ENCODE results near the gene CRYL1.

CRYL1 gene

DNA sequence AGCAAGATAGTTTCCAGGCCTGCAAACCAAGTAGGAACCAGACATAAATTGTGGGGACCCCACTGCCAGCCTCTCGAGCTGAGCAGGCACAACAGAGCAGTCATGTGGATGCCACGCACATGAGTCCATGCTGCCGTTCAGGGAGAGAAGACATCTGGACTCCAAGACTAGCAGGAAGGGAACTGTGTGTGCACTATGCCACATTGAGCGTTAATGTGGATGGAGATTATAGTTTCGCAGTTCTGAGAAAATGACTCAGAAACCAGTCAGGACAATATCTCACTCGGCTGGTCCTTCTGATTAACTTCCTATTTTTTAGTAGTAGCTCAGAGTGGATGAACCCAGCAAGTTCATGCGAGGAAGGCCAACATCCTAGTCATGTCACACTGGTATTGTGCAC is 124.9 kb downstream of the CRYL1 start:
- H3K9me3 ChIP-seq (ENCODE audit: control insufficient read depth, insufficient read depth, low read length) = no peaks in the 10 kb centered on the region
- no peaks in the 10 kb centered on the region for H4K20me1 ChIP-seq (ENCODE audit: control insufficient read depth, insufficient read depth, low read depth, low read length)
- H3K4me2 ChIP-seq (ENCODE audit: low read length) = no peak overlapping the region
- H3K27me3 ChIP-seq (ENCODE audit: control insufficient read depth, low read length) = no peaks in the 10 kb centered on the region
- no peaks in the 10 kb centered on the region for H3K79me2 ChIP-seq (ENCODE audit: control insufficient read depth, low read length)
- H3K9me2 ChIP-seq (replicated peaks; ENCODE audit: control insufficient read depth, low read length) = no peaks in the 10 kb centered on the region
- H3K36me3 ChIP-seq (ENCODE audit: control insufficient read depth, low read length) = no peaks in the 10 kb centered on the region
- TF ChIP-seq, protein P1, sequence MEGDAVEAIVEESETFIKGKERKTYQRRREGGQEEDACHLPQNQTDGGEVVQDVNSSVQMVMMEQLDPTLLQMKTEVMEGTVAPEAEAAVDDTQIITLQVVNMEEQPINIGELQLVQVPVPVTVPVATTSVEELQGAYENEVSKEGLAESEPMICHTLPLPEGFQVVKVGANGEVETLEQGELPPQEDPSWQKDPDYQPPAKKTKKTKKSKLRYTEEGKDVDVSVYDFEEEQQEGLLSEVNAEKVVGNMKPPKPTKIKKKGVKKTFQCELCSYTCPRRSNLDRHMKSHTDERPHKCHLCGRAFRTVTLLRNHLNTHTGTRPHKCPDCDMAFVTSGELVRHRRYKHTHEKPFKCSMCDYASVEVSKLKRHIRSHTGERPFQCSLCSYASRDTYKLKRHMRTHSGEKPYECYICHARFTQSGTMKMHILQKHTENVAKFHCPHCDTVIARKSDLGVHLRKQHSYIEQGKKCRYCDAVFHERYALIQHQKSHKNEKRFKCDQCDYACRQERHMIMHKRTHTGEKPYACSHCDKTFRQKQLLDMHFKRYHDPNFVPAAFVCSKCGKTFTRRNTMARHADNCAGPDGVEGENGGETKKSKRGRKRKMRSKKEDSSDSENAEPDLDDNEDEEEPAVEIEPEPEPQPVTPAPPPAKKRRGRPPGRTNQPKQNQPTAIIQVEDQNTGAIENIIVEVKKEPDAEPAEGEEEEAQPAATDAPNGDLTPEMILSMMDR (IDR thresholded peaks at IDR 0.05; ENCODE audit: low read depth, low read length, poor library complexity, severe bottlenecking) = no peak
- no peak for TF ChIP-seq EZH2phosphoT487 (IDR thresholded peaks at IDR 0.05; ENCODE audit: borderline replicate concordance, low read length)
- H3K4me3 ChIP-seq (ENCODE audit: low read length) = no peak overlapping the region
- no peaks in the 10 kb centered on the region for H3F3A ChIP-seq (ENCODE audit: control insufficient read depth, insufficient read depth)
- no peak overlapping the region for H3K27ac ChIP-seq (ENCODE audit: low read depth, low read length)
- H3K4me1 ChIP-seq (ENCODE audit: control insufficient read depth, low read length) = no peaks in the 10 kb centered on the region

DNA sequence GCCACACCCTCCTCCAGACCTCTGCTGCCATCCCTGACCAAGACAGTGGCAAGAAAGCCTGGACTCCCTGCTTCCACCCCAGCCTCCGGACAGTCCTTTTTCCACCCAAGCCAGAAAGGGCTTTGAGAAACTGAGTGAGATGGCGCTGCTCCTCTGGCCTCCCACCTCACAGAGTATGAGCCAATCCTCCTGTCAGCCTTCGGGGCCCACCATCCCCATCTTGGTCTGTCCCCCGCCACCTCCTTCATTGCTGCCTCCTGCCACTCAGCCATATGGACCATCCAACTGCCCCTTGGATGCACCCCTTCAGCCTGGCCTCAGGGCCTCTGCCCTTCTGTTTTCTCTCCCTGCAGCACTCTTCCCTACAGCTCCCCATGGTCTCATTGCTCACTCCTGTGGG is 125.7 kb downstream of the CRYL1 start:
- no peak overlapping the region for H3K27ac ChIP-seq (ENCODE audit: low read depth, low read length)
- no peak for TF ChIP-seq EZH2phosphoT487 (IDR thresholded peaks at IDR 0.05; ENCODE audit: borderline replicate concordance, low read length)
- TF ChIP-seq, protein P1 (IDR thresholded peaks at IDR 0.05; ENCODE audit: low read depth, low read length, poor library complexity, severe bottlenecking) = no peak

DNA sequence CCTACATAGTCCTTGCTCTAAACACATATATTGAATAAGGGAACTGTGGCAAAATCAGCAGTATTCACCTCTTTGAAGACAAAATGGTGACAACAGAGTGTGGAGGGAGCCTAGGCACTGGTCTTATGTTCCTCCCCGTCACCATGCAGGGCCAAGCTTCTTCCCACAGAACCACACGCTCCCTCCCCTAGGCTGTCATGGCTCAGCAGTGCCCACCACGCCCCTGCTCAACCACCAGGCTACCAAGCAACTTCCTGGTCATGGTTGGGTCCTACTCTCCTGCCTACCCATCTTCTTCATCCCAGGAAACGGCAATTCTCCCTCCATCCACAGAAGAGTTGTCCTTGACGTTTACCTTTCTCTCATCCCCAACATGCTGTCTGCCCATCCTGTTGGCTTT is 126.1 kb downstream of the CRYL1 start:
- Histone ChIP-seq H3F3A (ENCODE audit: control insufficient read depth, insufficient read depth) (no peaks in the 10 kb centered on the region), H3K27ac (ENCODE audit: low read depth, low read length) (no peak overlapping the region), H3K4me1 (ENCODE audit: control insufficient read depth, low read length) (no peaks in the 10 kb centered on the region), H4K20me1 (ENCODE audit: control insufficient read depth, insufficient read depth, low read depth, low read length) (no peaks in the 10 kb centered on the region), H3K9me3 (ENCODE audit: control insufficient read depth, insufficient read depth, low read length) (peaks cover 4% of the 10 kb centered on the region; the same call in 1 of the 2 replicates), H3K9me2 (replicated peaks; ENCODE audit: control insufficient read depth, low read length) (no peaks in the 10 kb centered on the region), H3K4me3 (ENCODE audit: low read length) (no peak overlapping the region), H3K4me2 (ENCODE audit: low read length) (no peak overlapping the region), H3K27me3 (ENCODE audit: control insufficient read depth, low read length) (no peaks in the 10 kb centered on the region), H3K36me3 (ENCODE audit: control insufficient read depth, low read length) (no peaks in the 10 kb centered on the region), H3K79me2 (ENCODE audit: control insufficient read depth, low read length) (no peaks in the 10 kb centered on the region)
- TF ChIP-seq EZH2phosphoT487 (IDR thresholded peaks at IDR 0.05; ENCODE audit: borderline replicate concordance, low read length) = no peak
- TF ChIP-seq, protein P1 (IDR thresholded peaks at IDR 0.05; ENCODE audit: low read depth, low read length, poor library complexity, severe bottlenecking) = no peak

More for the DNA sequence above, 125.7 kb downstream of the CRYL1 start:
- no peaks in the 10 kb centered on the region for H3K79me2 ChIP-seq (ENCODE audit: control insufficient read depth, low read length)
- no peaks in the 10 kb centered on the region for H3K4me1 ChIP-seq (ENCODE audit: control insufficient read depth, low read length)
- H3K4me3 ChIP-seq (ENCODE audit: low read length) = no peak overlapping the region
- no peaks in the 10 kb centered on the region for H4K20me1 ChIP-seq (ENCODE audit: control insufficient read depth, insufficient read depth, low read depth, low read length)
- H3K9me2 ChIP-seq (replicated peaks; ENCODE audit: control insufficient read depth, low read length) = no peaks in the 10 kb centered on the region
- H3K36me3 ChIP-seq (ENCODE audit: control insufficient read depth, low read length) = no peaks in the 10 kb centered on the region
- no peak overlapping the region for H3K4me2 ChIP-seq (ENCODE audit: low read length)
- H3K9me3 ChIP-seq (ENCODE audit: control insufficient read depth, insufficient read depth, low read length) = no peaks in the 10 kb centered on the region
- no peaks in the 10 kb centered on the region for H3F3A ChIP-seq (ENCODE audit: control insufficient read depth, insufficient read depth)
- no peaks in the 10 kb centered on the region for H3K27me3 ChIP-seq (ENCODE audit: control insufficient read depth, low read length)
